Fibroblast of skin of left biceps (primary cell): Measurements from ENCODE around the gene TRIM69.
"Not testable (repeated sequence)": the region's sequence is repeated elsewhere in the genome, so short reads cannot be mapped to it uniquely, and the experiment has no call there.

ENCODE experiments used
- DNase-seq, 2 experiments: peaks; one replicate each; pipeline ENCODE4 v3.0.0-alpha.2; 2013; ENCODE audit warnings: low read depth in 2 of 2

The TRIM69 gene

GRCh38 chr15:44743454-44743853, 7.1 kb downstream of the TRIM69 start:
- DNase-seq, result not testable (repeated sequence)

- DNase-seq, result no peak
Measured at GRCh38 chr15:44753345-44753744, 17.0 kb downstream of the TRIM69 start.

- DNase-seq, result no peak
Measured at GRCh38 chr15:44763187-44763586, 26.9 kb downstream of the TRIM69 start.

GRCh38 chr15:44763848-44764247, 27.5 kb downstream of the TRIM69 start:
- DNase-seq, result no peak

GRCh38 chr15:44765036-44765435, 28.7 kb downstream of the TRIM69 start:
- no peak for DNase-seq

GRCh38 chr15:44769521-44769920, 33.2 kb downstream of the TRIM69 start:
- no peak for DNase-seq

- DNase-seq, result not testable (repeated sequence)
Measured at GRCh38 chr15:44770715-44771114, 34.4 kb downstream of the TRIM69 start.

- DNase-seq, result no peak
Measured at GRCh38 chr15:44775953-44776352, 39.6 kb downstream of the TRIM69 start.

GRCh38 chr15:44779761-44780160, 43.4 kb downstream of the TRIM69 start:
- no peak for DNase-seq

- DNase-seq, result no peak
Measured at GRCh38 chr15:44780608-44781007, 44.3 kb downstream of the TRIM69 start.

GRCh38 chr15:44781128-44781810, 44.9 kb downstream of the TRIM69 start:
- DNase-seq, result no peak

- DNase-seq, result peak in 1 of 2 experiments; percentile 1
Measured at GRCh38 chr15:44782516-44782915, 46.2 kb downstream of the TRIM69 start.

- not testable (repeated sequence) for DNase-seq
Measured at GRCh38 chr15:44784918-44785274, 48.6 kb downstream of the TRIM69 start.

GRCh38 chr15:44788748-44789147, 52.4 kb downstream of the TRIM69 start:
- peak in 1 of 2 experiments; percentile 0 for DNase-seq

- DNase-seq, result no peak
Measured at GRCh38 chr15:44790215-44790614, 53.9 kb downstream of the TRIM69 start.

GRCh38 chr15:44790656-44791055, 54.3 kb downstream of the TRIM69 start:
- DNase-seq, result no peak

- no peak for DNase-seq
Measured at GRCh38 chr15:44792715-44793114, 56.4 kb downstream of the TRIM69 start.

GRCh38 chr15:44794072-44794471, 57.7 kb downstream of the TRIM69 start:
- no peak for DNase-seq

- DNase-seq, result no peak
Measured at GRCh38 chr15:44796508-44796907, 60.2 kb downstream of the TRIM69 start.

GRCh38 chr15:44798826-44799225, 62.5 kb downstream of the TRIM69 start:
- DNase-seq, result no peak

- no peak for DNase-seq
Measured at GRCh38 chr15:44801364-44801763, 65.0 kb downstream of the TRIM69 start.

GRCh38 chr15:44801797-44802196, 65.5 kb downstream of the TRIM69 start:
- DNase-seq, result no peak

- no peak for DNase-seq
Measured at GRCh38 chr15:44802336-44802735, 66.0 kb downstream of the TRIM69 start.
